SIG-M5 (cell line): ENCODE results near the gene GPR89B.
"Not testable (repeated sequence)": the region's sequence is repeated elsewhere in the genome, so short reads cannot be mapped to it uniquely, and the experiment has no call there.

ENCODE experiments used
- DNase-seq: peaks from one replicate; lab custom pipeline; 2025; lab: John Stamatoyannopoulos, UW

The GPR89B gene

DNA sequence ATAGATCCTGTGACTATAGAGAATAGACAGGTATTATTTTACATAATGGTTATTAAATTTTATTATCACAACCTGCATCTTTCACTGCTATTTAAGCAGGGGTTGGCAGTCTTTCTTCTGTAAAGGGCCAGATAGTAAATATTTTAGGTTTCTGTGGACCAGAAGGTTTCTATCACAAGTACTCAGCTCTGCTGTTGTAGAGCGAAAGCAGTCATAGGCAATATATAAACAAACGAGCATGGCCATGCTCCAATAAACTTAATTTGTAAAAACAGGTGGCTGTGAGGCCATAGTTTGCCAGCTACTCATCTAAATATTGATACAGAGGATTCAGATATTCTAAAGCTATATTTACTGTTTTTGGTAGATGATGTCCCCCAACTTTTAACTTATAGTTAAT is 12.2 kb downstream of the GPR89B start:
- not testable (repeated sequence) for DNase-seq

DNA sequence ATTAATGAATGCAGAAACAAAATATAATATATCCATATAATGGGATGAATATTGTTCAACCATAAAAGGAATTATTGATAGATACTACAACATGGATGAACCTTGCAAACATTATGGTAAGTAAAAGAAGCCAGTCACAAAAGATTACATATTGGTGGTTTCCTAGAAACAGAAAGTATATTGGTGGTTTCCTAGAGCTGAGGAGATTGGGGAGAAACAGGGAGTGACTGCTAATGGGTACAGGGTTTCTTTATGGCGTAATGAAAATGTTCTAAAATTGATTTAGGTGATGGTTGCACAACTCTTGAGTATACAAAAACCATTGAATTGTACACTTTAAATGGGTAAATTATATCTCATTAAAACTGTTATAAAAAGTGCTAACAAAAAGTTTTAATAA is 14.3 kb downstream of the GPR89B start:
- DNase-seq: not testable (repeated sequence)

DNA sequence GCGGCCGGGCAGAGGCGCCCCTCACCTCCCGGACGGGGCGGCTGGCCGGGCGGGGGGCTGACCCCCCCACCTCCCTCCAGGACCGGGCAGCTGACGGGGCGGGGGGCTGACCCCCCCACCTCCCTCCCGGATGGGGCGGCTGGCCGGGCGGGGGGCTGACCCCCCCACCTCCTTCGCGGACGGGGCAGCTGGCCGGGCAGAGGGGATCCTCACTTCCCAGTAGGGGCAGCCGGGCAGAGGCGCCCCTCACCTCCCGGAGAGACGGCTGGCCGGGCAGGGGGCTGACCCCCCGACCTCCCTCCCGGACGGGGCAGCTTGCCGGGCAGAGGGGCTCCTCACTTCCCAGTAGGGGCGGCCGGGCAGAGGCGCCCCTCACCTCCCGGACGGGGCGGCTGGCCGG is 21.3 kb downstream of the GPR89B start:
- not testable (repeated sequence) for DNase-seq

DNA sequence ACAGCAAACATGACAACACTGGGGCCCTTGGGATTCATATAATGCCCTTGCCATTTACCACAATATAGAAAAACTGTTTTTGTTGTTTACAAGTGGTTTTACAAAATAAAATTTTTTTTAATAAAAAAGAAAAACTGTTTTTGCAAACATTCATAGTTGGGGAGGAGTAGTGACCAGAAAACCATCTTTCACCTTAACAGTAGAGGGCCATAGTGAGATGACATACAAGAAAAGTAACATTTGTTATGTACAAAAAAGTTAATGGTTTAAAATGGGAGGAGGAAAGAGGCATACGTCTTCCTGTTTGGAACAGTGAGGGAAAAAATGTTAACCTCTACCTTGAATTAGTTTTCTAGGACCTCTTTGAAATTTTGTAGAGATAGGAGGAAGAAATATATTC is 30.7 kb downstream of the GPR89B start:
- not testable (repeated sequence) for DNase-seq

DNA sequence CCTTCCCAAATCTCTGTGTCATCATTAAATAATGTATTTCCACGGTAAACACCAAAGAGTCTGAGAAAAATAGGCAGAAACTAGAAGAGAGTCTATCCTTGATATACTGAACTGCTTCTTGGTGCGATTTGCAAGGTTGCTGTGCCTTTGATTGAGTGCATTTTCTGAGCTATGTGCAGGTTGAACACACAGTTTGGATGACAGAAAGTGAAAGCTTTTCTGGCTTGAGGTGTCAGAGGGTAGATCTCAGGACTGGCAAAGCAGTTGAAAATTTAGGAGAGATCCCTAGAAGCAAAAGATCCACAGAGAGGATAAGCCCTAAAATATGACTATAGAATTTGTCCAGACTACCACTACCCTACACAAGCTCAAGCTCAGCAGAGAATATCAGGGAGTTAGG is 31.5 kb downstream of the GPR89B start:
- DNase-seq: not testable (repeated sequence)

DNA sequence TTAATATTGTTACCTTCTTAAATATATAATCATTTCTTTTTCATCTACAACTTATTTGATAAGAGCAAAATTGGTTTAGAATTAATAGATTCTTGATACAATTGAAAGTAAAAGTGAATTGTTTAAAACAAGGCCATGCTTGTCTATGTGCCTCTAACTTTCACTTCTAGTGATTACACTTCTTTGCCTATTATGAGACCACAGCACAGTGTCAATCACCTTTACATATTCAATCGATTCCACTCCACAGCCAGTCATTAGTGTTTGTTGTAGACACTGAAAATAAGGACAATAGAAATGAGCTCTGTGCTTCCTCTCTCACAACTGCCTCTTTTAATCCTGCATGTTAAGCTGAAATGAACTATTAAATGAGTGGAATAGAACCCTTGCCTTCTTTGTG is 36.4 kb downstream of the GPR89B start:
- DNase-seq: not testable (repeated sequence)

DNA sequence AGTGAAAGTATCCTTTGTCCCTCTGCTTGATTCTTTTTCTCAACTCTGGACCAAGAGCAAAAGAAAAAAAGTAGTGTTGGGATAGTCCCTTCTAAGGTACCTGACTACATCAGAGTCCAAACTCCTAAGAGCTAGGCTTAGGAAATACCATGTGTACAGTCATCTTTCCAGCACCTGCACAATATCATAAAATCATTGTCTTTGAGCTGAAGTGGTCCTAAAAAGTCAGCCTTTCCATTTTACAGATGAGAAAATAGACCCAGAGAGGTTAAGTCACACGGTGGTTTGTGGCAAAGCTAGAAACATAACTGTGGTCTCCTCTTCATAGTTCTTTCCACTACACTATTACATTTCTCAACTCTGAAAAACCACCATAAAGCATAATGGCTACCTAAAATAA is 38.4 kb downstream of the GPR89B start:
- DNase-seq: not testable (repeated sequence)

DNA sequence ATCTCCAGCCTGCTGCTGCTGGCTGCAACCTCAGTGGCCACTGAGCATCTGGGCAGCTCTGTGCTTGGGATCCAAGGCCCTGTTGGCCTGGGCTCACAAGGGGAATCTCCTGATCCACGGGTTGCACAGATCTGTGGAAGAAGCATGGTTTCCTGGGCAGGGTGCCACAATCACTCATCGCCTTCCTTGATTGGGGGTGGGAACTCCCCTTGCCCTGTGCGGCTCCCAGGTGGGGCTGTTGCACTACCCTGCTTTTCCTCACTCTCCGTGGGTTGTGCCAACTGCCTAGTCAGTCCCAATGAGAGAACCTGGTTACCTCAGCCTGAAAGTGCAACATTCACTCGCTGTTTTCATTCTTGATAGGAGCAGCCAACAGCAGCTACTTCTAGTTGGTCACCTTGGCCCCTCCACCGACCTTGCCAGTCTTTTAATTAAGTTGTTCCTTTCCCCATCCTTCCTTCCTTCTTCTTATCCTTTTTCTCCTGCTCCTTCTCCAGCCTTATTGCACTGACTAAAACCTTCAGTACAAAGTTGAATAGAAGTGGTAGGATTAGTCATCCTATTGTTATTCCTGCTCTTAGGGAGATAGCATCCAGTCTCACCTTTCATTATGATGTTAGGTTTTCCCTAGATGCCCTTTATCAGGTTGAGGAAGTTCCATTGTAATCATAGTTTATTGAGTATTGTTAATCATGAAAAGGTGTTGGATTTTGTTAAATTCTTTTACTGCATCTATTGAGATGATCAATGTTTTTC is 50.9 kb downstream of the GPR89B start:
- not testable (repeated sequence) for DNase-seq

DNA sequence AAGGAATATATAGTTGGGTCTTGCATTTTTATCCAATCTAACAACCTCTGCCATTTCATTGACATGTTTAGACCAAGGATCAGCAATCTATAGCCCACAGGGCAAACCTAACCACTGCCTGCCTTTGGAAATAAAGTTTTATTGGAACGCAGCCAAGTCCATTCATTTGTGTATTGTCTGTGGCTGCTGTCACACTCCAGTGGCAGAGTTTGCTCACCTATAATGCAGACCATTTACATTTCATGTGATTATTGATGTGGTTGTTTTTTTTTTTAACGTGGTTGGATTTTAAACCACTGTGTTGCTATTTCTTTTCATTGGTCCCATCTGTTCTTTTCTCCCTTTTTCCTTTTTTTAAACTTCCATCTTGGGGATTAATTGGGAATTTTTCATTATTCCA is 57.2 kb downstream of the GPR89B start:
- DNase-seq: not testable (repeated sequence)

DNA sequence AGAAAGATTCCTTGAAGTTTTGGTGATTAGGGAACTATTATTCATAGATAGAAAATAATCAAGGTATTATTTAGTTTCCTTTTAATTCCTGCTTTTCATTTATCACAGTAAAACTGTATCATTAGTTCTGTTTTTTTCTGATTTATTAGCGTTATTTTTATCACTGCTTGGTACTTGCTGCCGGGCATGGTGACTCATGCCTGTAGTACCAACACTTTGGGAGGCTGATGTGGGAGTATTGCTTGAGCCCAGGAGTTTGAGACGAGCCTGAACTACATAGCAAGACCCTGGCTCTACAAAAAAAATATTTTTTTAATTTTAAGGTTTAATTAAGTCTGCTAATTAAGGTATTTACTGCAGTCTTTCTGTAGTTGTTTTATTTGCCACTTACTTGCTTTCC is 59.7 kb downstream of the GPR89B start:
- not testable (repeated sequence) for DNase-seq

DNA sequence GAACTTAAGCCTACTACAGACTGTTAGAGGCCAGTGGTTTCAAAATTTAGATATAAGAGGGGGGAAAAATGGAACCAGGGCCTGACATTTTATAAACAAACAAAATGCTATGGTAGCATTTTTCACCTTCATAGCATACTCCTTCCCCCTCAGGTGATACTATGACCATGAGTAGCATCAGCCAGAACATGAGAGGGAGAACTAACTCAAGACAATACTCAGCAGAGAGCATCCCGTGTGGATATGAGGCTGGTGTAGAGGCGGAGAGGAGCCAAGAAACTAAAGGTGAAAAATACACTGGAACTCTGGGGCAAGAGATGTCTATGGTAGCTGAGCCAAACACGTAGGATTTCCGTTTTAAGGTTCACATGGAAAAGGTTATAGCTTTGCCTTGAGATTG is 64.7 kb downstream of the GPR89B start:
- not testable (repeated sequence) for DNase-seq

DNA sequence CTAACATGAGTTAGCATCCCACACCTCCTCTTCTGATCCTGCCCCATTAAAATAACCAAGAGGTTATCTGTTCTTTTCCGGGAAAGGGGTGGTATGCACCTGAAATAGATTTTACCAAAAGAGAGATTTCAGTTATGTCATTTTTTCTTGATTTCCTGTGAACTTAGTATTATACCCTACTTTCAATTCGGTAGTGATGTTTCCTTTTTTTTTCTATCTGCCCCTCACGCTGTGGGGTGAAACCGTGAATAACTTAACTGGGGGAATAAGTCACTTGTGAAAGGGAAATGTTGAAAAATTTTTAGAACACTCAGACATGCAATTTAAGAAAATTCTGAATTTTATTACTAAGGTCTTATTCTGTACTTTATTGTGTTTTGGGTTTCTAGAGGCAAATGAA is 65.2 kb downstream of the GPR89B start:
- not testable (repeated sequence) for DNase-seq

DNA sequence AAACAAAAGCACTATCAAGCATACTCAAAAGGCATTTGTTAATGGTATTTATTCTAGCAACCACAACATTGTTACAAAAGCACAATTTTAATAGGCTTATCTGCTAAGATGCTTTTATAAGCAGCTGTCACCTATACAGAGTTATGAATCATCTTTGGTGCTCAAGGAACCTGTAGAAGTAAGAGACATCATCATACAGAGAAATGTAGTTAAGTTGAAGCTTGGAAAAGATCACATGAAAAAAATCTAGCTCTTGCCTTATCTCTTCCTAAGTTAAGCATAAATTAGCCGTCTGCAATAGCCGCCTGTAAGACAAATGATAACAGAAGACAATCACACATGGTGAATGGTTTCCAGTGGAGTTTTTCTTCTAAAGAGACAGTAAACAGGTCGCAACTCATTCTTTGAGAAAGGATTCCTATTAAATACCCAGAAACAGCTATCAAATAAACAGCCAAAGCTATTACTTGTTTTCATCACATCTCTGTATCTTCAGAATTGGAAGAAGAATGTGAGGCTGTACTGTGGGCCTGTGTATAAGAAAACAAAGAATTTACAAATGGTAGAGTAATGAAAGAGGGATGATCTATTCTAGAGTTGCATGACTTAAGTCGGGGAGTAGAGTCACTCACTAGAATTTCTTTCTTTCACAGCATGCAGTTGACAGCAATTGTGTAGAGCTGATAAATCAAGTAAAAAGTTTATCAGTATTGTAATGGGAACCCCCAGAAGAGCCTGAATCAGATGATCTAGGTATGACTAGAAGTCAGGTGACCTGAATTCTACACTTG is 65.8 kb downstream of the GPR89B start:
- not testable (repeated sequence) for DNase-seq

DNA sequence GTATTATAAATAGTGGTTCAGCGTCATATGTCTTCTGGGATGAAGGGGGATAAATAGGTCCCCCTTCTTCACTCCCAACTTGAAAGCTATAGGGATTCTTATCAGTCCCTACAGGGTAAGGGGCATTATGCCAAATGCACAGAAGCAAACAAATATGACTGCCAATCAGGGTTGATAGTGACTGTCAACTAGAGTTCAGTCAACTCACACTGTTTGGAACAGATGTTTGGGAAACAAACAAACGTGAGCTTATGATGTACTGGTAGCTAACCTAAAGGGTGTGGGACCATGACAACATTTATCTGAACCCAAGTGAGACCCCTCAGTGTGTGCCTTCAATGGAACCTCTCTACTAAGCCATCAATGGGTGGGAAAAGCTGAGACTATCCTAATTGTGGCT is 67.9 kb downstream of the GPR89B start:
- DNase-seq: not testable (repeated sequence)

DNA sequence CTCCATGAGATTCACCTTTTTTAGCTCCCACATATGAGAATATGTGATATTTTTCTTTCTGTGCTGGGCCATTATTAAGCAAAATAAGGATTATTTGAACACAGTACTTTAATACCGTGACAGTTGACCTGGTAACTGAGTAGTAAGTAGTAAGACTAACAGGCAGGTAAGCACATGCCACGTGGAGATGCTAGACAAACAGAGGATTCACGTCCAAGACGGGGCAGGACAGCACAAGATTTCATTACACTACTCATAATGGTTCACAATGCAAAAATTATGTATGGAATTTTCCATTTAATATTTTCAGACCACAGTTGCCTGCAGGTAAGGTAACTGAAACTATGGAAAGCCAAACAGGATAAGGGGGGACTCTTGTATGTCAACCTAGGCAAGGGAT is 79.5 kb downstream of the GPR89B start:
- not testable (repeated sequence) for DNase-seq

DNA sequence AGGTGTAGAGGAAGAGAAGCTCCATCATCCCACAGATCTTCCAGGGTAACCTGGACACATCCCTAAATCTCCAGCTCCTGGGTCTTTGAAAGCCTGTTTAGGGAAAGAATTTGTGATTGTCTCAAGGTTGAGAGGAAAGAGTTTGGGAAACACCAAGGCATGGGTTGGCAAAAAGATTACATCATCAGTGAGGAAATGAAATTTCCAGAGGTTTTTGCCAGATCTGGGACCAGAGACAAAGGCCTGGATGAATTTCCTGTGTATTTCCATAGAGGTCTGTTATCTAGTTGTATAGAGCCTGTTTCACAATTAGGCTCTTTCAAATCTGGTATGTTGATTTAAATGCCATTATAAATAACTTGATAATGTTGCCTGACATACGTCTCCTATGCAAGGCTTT is 82.3 kb downstream of the GPR89B start:
- DNase-seq: no peak

DNA sequence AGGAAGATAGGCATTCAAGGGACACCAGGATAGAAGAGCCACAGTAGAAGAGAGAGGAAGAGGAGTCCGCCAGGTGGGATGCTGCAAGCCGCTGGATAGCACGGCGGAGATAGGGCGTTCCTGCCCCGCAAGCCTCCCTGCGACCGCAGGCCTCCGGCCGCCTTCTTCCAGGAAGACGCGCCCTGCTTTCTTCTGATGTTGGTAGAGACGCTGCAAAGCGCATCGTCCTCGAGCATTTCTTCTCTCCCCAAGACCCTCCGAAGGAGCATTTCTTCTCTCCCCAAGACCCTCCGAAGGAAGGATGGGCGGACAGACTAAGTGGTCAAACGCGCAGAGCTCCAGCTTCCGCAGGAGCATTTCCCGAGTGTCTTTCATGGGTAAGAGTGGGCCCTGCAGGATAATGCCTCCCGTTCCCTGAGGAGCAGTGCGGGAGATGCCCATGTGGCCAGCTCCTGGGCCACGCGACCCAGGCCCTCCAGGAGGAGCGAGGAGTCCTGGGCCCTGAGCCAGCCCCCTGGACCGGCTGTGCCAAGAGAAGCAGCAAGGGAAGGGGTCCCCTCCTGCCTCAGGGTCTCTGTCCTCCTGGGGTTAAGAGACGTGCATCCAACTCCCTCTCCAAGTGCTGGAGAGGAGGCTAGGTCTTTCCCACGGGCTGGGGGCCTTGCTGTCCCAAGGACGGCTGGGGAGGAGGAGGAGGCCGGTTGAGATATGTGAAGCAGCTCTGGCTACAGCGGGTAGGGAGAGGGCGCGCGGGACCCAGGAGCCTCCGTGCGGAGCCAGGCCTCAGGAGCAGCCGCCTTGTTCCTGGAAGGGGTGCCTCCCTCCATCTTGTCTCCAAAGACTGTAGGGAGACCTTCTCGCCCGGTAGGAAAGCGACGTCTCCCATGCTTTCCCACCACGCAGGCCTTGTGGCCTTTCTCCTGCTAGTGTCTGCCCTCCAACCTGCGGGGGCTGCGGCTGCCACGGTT is 85.2 kb downstream of the GPR89B start:
- not testable (repeated sequence) for DNase-seq

DNA sequence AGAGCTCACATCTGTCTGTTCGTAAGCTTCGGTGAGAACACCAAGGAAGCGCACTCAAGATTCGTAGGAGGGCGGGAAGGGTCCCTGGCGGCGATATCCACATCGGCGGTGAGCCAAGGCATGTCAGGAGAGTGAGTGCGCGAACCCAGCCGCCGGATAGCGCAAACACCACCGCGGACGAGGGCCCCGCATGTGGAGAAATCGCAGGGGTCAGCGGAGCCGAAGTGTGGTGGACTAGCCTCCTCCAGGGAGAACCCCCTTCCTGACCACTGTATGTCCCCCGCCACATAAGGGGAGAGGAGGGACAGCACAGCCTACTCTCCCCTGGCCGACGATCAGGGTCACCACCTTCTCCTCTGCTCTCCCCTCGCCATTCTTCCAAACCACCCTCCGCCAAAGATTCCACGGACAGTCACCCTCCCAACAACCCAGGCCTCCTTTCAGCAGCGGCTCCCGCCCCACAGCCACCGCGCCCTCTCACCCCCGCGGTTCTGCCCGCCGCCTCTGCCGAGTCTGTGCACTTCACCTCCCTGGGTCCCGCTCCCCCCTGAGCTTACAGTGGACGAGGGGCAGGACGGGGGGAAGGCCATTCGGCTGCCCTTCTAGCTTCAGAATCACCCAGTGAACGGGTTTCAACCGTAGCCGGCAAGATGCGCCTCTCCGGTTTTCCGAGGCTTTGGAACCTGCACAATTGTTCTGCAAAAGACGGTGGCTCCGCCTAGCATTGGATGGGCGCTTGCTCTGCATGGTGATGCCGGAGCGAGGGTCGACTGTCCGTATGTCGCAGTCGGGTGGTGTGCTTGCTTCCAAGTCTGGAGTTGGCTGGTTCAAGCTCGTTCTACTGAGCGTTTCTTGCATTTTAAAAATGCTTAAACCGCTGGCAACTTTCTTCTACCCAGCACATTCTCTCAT is 86.3 kb downstream of the GPR89B start:
- not testable (repeated sequence) for DNase-seq

DNA sequence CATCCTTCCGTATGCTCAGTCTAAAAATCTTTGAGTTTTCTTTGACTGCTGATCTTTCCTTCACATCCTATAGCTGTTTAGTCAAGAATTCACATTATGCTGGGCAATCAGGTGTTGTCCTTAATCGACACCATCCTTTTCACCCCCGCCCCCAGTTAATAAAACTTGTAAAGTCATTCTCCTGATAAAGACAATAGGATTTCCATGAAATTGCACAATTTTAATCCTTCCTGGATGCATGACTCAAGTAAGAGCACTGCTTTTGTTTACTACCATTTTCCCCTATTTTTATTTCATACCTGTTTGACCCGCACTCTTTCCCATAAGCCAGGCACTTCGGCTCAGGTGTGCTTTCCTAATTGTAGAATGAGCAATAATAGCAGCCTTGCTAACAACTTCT is 96.7 kb downstream of the GPR89B start:
- not testable (repeated sequence) for DNase-seq

DNA sequence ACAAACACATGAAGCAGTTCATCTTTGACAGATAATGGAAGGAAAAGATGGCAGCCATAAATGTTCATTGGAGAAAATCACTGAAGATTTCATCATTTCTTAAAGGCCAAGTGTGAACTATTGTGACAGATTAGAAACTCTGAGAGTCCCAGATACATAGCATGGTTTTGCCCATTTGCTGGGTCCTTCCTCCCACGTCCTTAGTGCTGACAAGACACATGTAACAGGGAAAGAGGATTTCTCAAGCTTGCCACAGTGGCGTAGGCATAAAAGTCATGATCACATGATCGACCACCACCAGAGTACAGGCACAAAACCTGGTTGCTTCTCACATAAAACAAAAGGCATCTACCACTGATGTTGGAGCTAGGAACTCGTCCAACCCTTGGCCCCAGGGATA is 98.8 kb downstream of the GPR89B start:
- not testable (repeated sequence) for DNase-seq

DNA sequence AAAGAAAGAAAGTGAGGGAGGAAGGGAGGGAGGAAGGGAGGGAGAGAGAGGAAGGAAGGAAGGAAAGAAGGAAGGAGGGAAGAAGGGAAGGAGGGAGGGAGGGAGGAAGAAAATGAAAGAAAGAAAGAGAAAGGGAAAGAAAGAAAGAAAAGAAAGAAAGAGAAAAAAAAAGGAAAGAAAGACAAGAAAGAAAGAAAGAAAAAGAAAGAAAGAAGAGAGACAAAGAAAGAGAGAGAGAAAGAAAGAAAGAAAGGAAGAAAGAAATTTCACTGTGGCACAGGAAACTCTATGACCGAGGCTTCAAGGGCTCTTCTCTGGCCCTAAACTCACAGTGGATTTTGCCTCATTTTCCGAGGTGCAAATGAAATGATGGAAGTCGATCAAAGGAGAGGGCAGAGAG is 104.0 kb downstream of the GPR89B start:
- DNase-seq: not testable (repeated sequence)
